HG03439 (cell line): ENCODE results near the gene L3MBTL3.
"Not testable (repeated sequence)": the region's sequence is repeated elsewhere in the genome, so short reads cannot be mapped to it uniquely, and the experiment has no call there.

ENCODE experiments used
- ATAC-seq: cut with Tn5 transposase; IDR thresholded peaks from one replicate; pipeline ENCODE4 v1.9.1; 2021; ENCODE audit warnings: mild to moderate bottlenecking, moderate library complexity; ENCODE audit not compliant: unreplicated experiment

Gene L3MBTL3

GRCh38 chr6:130070792-130071191 lies 52.4 kb downstream of the L3MBTL3 start:
- no peak for ATAC-seq

- no peak for ATAC-seq
Measured at GRCh38 chr6:130075879-130076460, 57.6 kb downstream of the L3MBTL3 start.

- ATAC-seq, result no peak
Measured at GRCh38 chr6:130076512-130076911, 58.1 kb downstream of the L3MBTL3 start.

GRCh38 chr6:130090796-130091195 lies 72.4 kb downstream of the L3MBTL3 start:
- ATAC-seq, result no peak

- ATAC-seq, result no peak
Measured at GRCh38 chr6:130093546-130093945, 75.2 kb downstream of the L3MBTL3 start.

GRCh38 chr6:130098317-130098716 lies 79.9 kb downstream of the L3MBTL3 start:
- no peak for ATAC-seq

DNA sequence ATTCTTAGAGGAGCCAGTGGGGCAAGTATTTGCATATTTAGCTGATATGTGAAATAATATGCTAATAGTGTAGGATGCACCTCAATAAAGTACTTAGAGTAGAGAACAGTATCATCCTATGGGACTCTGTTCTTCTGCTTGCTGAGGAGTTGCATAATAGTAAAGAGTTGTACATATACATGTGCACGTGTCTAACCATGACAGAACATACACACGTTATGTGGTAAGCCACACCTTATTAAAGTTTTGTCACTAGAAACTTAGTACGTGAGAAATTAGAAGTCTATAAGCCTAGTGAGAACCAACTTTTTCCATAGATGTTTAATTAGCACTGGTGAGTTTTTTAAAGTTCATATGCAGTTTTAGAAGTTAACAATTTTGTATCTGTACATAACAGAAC lies 80.7 kb downstream of the L3MBTL3 start:
- ATAC-seq, result no peak

DNA sequence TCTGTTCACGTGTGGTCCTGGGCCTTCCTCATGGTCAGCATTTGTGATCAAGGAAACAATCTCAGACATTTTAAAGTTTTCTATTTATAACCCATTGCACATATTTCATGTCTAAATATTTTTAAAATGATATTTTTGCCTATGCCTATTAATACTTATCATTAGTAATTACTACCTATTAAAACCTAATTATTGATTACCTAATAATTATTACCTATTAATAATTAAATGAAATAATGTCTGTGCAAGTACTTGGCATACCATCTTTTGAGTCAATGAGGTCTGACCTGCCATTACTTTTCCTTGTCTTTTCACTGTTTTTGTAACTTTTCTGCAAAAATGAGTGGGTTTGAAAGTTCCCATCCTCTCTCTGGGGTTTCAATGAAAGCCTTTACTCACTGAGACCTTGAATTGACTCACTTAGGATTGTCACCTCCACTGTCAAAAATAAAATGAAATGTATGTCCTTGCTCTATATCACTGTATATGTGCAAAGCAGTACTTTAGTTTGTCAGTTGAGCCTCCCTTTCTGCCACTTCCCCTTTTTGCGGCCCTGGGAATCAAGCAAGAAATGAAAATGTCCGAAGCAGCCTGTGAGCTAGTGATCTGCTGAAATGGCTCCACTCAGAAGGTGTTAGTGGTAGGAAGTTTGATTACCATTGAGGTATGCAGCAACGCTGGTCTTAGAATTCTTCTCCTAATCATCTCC lies 87.8 kb downstream of the L3MBTL3 start:
- ATAC-seq, result peak; percentile 88

DNA sequence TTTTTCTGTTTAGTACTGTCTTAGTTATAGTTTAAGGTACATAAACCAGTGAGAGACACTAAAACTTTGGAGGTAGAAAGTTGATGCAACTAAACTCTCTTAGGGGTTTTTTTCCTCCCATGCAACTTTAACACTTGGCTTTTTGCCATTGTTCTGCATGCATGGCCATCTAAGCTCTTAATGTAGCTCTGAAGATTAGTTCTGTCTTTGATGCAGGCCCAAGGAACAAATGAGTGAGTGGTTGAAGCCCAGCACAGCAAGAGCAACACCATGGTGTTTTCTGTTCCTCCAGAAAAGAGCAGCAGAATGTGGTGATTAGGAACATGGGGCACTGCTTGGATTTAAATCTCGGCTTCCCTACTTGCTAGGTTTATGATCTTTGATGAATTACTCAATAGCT lies 89.3 kb downstream of the L3MBTL3 start:
- ATAC-seq, result no peak

GRCh38 chr6:130111031-130111430 lies 92.7 kb downstream of the L3MBTL3 start:
- no peak for ATAC-seq

GRCh38 chr6:130113201-130113710 lies 94.9 kb downstream of the L3MBTL3 start:
- ATAC-seq, result no peak

DNA sequence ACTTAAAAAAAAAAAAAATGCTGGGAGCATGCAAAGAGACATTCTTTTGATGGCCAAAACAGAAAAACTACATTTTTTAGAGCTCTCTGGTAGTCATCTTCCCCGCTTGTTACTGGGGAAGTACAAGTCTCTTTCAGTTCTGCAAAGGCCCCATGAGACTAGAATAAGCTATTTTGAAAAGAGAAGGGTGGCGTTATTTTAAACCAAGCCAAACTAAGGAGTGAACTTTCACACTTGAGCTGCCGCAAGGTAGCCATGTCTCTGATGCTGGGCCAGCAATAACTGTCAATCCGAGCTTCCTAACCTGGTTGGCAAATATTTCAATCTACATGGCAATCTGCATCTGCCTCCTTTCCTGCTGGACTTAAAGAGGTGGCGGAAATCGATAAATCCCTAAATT lies 96.7 kb downstream of the L3MBTL3 start:
- peak; percentile 91 for ATAC-seq

GRCh38 chr6:130116273-130116672 lies 97.9 kb downstream of the L3MBTL3 start:
- no peak for ATAC-seq

DNA sequence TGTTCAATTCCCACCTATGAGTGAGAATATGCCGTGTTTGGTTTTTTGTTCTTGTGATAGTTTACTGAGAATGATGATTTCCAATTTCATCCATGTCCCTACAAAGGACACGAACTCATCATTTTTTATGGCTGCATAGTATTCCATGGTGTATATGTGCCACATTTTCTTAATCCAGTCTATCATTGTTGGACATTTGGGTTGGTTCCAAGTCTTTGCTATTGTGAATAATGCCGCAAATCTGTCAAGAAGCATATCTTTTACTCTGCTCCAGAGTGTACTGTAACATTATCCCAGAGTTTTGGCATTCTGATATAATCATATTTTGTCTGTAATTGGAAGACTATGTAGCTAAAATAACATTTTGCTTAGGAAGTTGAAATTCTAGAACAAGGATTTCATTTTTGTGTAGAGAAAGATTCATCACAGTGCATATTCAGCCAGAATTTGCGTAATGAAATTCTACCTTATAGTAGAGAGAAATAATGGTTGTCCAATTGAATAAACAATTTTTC lies 98.9 kb downstream of the L3MBTL3 start:
- ATAC-seq, result not testable (repeated sequence)

DNA sequence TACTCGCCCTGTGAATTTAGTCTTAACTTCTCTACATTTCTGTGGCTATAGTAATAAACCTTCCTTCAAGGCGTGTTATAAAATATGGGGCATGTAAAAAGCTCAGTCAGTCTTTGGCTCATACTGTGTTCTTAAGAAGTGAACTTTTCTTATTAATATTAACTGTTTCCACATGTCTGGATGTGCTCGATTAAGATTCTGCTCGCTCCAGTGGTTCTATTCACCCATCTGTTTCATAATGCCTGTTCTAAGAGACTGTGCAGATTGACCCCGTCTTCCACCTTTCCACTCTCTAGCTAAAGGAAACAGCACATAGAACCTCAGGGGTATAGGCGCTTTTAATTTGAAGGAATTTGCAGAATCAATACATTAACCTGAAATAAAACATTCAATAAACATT lies 99.9 kb downstream of the L3MBTL3 start:
- no peak for ATAC-seq

DNA sequence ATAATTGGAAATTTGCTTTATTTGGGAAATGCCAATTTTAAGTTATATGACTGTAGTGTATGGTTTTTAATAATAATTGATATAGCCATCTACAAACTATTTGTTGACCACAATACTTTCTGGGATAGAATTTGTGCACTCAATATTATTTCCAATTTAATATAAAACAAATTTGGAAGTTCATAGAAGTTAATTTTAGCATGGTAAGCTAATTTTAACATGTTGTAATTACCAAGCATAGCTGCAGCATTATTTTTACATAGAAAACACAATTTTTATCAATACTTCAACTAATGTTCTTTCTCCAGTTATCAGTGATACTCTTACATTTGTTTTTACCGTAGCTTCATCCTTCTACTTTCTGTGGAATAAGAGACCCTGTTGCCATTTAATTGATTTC lies 100.8 kb downstream of the L3MBTL3 start:
- no peak for ATAC-seq

GRCh38 chr6:130120731-130121130 lies 102.3 kb downstream of the L3MBTL3 start:
- ATAC-seq, result no peak

GRCh38 chr6:130122243-130122642 lies 103.9 kb downstream of the L3MBTL3 start:
- no peak for ATAC-seq

DNA sequence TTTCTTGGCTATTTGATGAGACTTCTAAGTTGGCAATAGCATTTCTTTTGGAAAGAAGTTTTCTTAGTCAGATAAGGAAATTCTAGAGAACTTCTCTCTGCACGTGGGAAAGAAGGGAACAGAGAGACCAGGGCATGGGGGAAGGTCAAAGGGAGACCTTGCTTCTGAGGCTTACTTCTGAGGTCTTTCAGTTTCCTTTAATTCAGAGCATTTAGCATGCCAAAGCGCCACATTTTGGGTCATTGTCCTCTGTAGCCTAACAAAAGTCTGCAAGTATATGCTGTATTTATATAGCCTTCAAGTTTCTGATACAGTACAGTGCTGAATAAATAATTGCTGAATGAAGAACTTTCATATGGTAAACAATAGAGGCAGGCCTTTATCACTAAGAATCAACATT lies 108.8 kb downstream of the L3MBTL3 start:
- no peak for ATAC-seq

- ATAC-seq, result no peak
Measured at GRCh38 chr6:130128326-130128725, 109.9 kb downstream of the L3MBTL3 start.

DNA sequence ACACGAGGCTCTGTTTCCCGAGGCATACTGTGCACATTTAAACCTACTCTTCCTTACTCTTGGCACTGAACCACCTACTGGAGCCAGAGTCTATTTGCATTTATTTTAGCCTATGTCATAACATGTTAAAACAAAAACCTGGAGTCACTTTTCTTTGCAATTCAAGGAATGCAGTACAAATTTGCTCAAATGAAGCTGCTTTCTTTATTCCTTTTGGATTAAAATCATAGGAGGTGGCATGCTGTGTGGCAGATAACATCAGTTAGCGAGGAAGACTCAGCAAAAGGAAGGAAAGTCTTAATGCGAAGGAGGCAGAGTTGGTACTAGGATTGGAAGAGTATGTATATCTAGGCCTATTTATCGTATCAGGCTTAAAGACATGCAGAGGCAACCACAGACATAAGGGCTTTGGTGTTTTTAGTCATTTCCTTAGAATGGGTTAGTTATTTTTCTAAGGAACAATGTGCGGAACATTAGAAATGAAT lies 111.4 kb downstream of the L3MBTL3 start:
- no peak for ATAC-seq

DNA sequence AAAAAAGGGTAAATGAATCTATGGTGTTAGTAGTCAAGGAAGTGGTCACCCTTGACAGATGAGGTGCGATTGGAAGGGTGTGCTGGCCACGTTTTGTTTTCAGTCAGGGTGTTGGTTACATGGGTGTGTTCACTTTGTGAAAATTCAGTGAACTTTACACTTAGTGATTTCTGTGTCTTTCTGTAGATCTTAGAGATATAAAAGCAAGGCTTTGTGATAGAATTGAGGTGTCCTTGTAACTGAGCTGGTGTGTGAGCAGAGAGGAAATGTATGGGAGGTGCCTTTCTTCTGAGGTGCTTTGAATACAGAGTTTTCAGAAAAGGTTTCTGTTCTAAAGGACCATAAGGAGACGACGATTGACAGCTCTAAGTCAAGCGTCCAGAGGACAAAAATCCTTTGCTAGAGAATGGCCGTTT lies 113.9 kb downstream of the L3MBTL3 start:
- ATAC-seq, result peak; percentile 69
